NCI-H748 (cell line): ENCODE measurements around the gene GPR42.

ENCODE experiments used
- DNase-seq: peaks from one replicate; lab custom pipeline; 2025; ENCODE audit not compliant: unreplicated experiment; lab: John Stamatoyannopoulos, UW

Gene GPR42

GRCh38 chr19:35417713-35418534 is 47.1 kb downstream of the GPR42 start:
- DNase-seq, result no peak

- no peak for DNase-seq
These were observed 48.2 kb downstream of the GPR42 start for GRCh38 chr19:35419046-35419445.

- DNase-seq, result no peak
These were observed 48.9 kb downstream of the GPR42 start for GRCh38 chr19:35419805-35420204.

GRCh38 chr19:35421362-35421761 is 50.5 kb downstream of the GPR42 start:
- no peak for DNase-seq
